22Rv1 (cell line): ENCODE results near the gene ARPC4.

Experiments used
- H3K27ac ChIP-seq: fragments of 450-650 bp; 2 replicates; pipeline ENCODE4 v1.5.1; 2017
- ZFX ChIP-seq: fragments of 450-650 bp; IDR thresholded peaks from 2 replicates; pipeline ENCODE4 v1.6.1; 2017; ENCODE audit warnings: antibody characterized with exemption, borderline replicate concordance
- TF ChIP-seq, protein P1 (sequence below): fragments of 450-650 bp; IDR thresholded peaks from 2 replicates; pipeline ENCODE4 v1.5.1; 2017; ENCODE audit warnings: mild to moderate bottlenecking

ARPC4 gene

DNA sequence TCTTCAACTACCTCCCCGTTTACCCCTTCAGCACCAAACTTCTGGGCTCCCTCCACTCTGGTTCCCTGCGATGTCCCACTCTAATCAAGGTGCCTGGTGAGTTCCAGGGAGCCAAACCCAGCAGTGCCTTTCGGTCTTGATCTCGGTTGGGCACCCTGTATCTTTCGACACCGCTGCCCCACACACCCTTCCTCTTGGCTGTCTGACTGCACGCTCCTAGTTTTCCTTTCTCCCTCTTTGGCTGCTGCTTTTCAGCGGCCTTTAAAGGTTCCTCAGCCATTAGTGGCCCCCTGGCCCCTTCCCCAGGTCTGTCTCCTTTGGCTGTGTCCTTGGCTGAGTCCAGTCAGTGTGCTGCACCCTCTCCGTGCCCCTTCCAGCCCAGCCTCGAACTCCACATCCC, 18.0 kb downstream of the ARPC4 start:
- H3K27ac ChIP-seq: peak overlapping the region; percentile 89
- TF ChIP-seq, protein P1, sequence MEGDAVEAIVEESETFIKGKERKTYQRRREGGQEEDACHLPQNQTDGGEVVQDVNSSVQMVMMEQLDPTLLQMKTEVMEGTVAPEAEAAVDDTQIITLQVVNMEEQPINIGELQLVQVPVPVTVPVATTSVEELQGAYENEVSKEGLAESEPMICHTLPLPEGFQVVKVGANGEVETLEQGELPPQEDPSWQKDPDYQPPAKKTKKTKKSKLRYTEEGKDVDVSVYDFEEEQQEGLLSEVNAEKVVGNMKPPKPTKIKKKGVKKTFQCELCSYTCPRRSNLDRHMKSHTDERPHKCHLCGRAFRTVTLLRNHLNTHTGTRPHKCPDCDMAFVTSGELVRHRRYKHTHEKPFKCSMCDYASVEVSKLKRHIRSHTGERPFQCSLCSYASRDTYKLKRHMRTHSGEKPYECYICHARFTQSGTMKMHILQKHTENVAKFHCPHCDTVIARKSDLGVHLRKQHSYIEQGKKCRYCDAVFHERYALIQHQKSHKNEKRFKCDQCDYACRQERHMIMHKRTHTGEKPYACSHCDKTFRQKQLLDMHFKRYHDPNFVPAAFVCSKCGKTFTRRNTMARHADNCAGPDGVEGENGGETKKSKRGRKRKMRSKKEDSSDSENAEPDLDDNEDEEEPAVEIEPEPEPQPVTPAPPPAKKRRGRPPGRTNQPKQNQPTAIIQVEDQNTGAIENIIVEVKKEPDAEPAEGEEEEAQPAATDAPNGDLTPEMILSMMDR: no peak

DNA sequence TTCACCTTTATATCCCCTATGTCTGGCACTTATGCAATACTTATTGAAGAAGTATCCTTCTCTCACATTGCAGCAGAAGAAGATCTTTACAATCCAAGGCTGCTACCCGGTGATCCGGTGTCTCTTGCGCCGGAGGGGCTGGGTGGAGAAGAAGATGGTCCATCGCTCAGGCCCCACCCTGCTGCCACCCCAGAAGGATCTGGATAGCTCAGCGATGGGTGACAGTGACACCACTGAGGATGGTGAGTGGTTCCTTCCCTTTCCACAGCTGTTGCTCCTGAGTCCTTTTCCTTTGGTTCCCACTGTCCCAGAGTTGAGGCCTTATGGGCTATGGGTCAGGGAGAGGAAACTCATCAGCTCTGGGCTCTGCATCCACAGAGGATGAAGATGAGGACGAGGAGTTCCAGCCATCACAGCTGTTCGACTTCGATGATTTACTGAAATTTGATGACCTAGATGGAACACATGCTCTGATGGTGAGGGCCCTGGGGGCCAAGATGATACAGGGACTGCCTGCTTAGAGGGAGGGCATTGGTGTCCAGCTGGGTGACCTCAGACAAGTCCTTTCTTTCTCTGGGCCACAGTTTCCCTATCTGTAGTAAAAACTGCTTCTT, 20.1 kb downstream of the ARPC4 start:
- no peak for TF ChIP-seq ZFX
- TF ChIP-seq, protein P1: no peak
- no peak overlapping the region for H3K27ac ChIP-seq

DNA sequence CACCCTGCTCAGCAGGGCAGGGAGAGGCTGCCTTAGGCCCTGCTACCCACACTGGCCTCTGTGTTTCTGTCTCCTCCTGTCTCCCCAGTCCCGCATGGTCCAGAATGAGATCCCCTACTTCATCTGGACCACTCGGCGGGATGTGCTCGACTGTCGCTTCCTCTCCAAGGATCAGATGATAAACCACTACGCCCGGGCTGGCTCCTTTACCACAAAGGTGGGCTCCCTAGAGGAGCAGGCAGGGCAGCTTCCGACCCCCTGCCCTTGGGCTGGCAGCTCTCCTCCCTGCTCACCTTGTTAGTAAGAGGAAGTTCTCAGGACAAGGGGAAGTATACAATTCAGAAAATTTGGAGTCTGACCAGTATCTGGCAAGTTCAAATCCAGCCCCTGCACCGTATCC, 23.1 kb downstream of the ARPC4 start:
- no peak overlapping the region for H3K27ac ChIP-seq
- no peak for TF ChIP-seq ZFX
- TF ChIP-seq, protein P1: no peak

DNA sequence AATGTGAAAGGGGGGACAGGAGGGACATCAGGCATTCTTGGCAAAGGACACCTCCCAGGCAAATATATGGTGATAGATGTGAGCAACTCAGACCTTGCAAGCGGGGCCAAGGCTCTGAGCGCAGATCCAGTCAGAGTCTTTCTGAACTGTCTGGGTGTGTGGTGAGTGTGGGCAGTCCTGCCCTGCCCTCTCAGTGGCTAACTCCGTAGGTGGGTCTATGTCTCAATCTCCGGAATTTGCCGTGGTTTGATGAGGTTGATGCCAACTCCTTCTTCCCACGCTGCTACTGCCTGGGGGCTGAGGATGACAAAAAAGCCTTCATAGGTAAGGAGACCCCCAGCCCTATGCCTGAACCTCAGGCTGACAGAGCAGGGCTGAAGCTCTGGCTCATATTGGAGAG, 24.6 kb downstream of the ARPC4 start:
- H3K27ac ChIP-seq: no peak overlapping the region
- no peak for TF ChIP-seq ZFX
- TF ChIP-seq, protein P1: no peak

DNA sequence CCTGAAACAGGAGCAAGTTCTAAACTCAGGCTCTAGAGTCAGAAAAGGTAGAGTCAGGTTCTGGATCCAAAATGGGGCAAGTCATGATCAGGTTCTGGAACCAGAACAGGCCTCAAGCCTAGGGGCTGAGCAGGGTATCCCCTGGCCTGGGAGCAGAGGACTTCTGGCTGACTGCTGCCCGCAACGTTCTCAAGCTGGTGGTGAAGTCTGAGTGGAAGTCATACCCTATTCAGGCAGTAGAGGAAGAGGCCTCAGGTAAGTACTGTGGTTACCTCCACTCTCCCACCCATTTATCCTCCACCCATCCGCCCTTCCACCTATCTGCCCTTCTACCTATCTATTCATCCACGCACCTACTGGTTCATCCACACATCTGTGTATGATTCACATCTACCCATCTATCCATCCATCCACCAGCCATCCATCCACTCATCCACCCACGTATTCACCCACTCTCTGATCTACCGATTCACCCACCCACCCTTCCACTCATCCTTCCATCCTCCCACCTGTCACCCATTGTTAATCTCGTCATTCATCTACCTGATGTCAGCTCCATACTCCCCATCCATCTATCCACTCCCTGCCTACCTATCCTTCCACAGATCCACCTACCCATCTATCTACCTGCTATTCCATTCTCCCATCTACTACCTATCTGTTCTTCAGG, 25.9 kb downstream of the ARPC4 start:
- no peak overlapping the region for H3K27ac ChIP-seq
- TF ChIP-seq, protein P1: no peak
- TF ChIP-seq ZFX: no peak

DNA sequence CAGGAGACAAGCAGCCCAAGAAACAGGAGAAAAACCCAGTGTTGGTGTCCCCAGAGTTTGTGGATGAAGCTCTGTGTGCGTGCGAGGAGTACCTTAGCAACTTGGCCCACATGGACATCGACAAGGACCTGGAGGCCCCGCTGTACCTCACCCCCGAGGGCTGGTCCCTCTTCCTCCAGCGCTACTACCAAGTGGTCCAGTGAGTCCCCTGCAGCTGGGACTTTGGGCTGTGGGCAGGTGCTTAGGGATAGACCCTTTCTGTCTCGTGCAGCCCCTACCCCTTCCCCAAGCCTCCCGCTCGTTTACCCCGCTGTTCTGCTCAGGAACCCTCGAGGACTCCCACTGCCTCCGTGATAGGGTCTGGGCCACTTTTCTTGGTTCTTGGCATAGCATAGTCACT, 27.7 kb downstream of the ARPC4 start:
- TF ChIP-seq, protein P1: no peak
- no peak for TF ChIP-seq ZFX
- no peak overlapping the region for H3K27ac ChIP-seq

DNA sequence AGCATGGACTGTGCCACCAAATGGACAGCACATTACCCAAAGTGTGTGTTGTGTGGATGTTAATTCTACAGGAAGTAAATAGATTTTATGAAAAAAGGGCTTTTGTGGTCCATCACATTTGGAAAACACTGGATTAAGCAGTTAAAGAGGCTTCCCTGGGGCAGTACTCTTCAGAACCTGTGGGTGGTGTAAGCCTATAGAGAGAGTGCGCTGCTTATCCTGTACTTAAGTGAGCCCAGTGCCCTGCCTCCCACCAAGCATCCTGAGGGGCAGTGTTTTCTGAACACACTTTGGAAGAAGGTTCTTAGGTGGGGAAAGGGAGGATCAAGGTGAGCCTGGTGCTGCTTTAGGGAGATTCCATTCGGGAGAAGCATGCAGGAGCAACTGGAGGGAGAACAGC, 28.1 kb downstream of the ARPC4 start:
- TF ChIP-seq, protein P1: peak; percentile 31
- TF ChIP-seq ZFX: no peak
- H3K27ac ChIP-seq: no peak overlapping the region
